SK-N-SH (cell line): ENCODE data around the gene F8. TPM values are rescaled to one million over a fixed set of nuclear protein-coding genes. Genes with fewer than 3 reads are reported as not detected.

Source experiments
- CTCF ChIA-PET: fragments of 300-600, 350-600 bp; formaldehyde crosslinking; extraction: SDS; loops from one replicate; lab custom pipeline; 2021; lab: Yijun Ruan, JAX
- POLR2A ChIA-PET: fragments of 350-600 bp; sonication (Branson Sonifier 250); formaldehyde crosslinking; extraction: SDS; loops from one replicate; lab custom pipeline; 2020; ENCODE audit warnings: antibody characterized with exemption, inconsistent platforms; lab: Yijun Ruan, JAX
- DNase-seq: peaks from one replicate; pipeline ENCODE4 v3.0.0; 2012
- H2AFZ ChIP-seq: fragments of 200-600 bp; sonication (generic); 2 replicates; pipeline ENCODE4 v1.8.1; 2016; ENCODE audit warnings: antibody characterized with exemption, mild to moderate bottlenecking, low read depth
- H3F3A ChIP-seq: fragments of 200-600 bp; sonication (generic); replicated peaks from 2 replicates; pipeline ENCODE3; 2016; ENCODE audit warnings: antibody characterized with exemption, mild to moderate bottlenecking; ENCODE audit not compliant: insufficient read depth
- H3K27ac ChIP-seq, 2 experiments: fragments of 200-500 bp in 1 of 2; fragments of 200-600 bp in 1 of 2; sonication (Bioruptor generic) in 1 of 2; sonication (generic), shearing (Covaris generic) in 1 of 2; 2 replicates each; pipeline versions ENCODE4 v1.5.1 to v1.6.1; 2014 to 2016; ENCODE audit warnings: low read depth in 2 of 2, inconsistent platforms in 1 of 2, low read length in 1 of 2, mild to moderate bottlenecking in 1 of 2, mixed read lengths in 1 of 2
- H3K27me3 ChIP-seq: fragments of 200-600 bp; sonication (generic), shearing (Covaris generic); 2 replicates; pipeline ENCODE4 v1.6.1; 2016; ENCODE audit warnings: mixed run types; ENCODE audit not compliant: insufficient read depth
- H3K36me3 ChIP-seq, 2 experiments: fragments of 200-500 bp in 1 of 2; fragments of 200-600 bp in 1 of 2; sonication (Bioruptor generic) in 1 of 2; sonication (generic) in 1 of 2; replicated peaks in 1 of 2; 2 replicates each; pipeline versions ENCODE3 to v1.5.1; 2014 to 2016; ENCODE audit warnings: low read length in 1 of 2, mild to moderate bottlenecking in 1 of 2; ENCODE audit not compliant: insufficient read depth in 2 of 2, control insufficient read depth in 1 of 2
- H3K4me1 ChIP-seq, 2 experiments: fragments of 200-500 bp in 1 of 2; fragments of 200-600 bp in 1 of 2; sonication (Bioruptor generic) in 1 of 2; sonication (generic), shearing (Covaris generic) in 1 of 2; 2 replicates each; pipeline versions ENCODE4 v1.5.1 to v1.6.1; 2014 to 2016; ENCODE audit warnings: low read depth in 1 of 2, low read length in 1 of 2, mixed run types in 1 of 2; ENCODE audit not compliant: insufficient read depth in 2 of 2, control insufficient read depth in 1 of 2
- H3K4me2 ChIP-seq: fragments of 200-600 bp; sonication (generic), shearing (Covaris generic); 2 replicates; pipeline ENCODE4 v1.6.1; 2017; ENCODE audit warnings: mixed run types
- H3K4me3 ChIP-seq, 2 experiments: fragments of 200-500 bp in 1 of 2; fragments of 200-600 bp in 1 of 2; sonication (Bioruptor generic) in 1 of 2; sonication (generic), shearing (Covaris generic) in 1 of 2; 2 replicates each; pipeline versions ENCODE4 v1.5.1 to v1.8.1; 2014 to 2016; ENCODE audit warnings: low read depth in 2 of 2, inconsistent platforms in 1 of 2, low read length in 1 of 2, mild to moderate bottlenecking in 1 of 2, mixed read lengths in 1 of 2, moderate library complexity in 1 of 2
- H3K79me2 ChIP-seq: fragments of 200-600 bp; sonication (generic); 2 replicates; pipeline ENCODE4 v1.8.1; 2017; ENCODE audit warnings: mild to moderate bottlenecking; ENCODE audit not compliant: insufficient read depth
- H3K9ac ChIP-seq: fragments of 200-600 bp; sonication (generic); 2 replicates; pipeline ENCODE4 v1.6.1; 2017; ENCODE audit warnings: mixed run types
- H3K9me2 ChIP-seq: fragments of 200-600 bp; sonication (generic); 2 replicates; pipeline ENCODE4 v1.6.1; 2017; ENCODE audit warnings: mixed run types
- H3K9me3 ChIP-seq: fragments of 200-600 bp; sonication (generic); 2 replicates; pipeline ENCODE4 v1.6.1; 2017; ENCODE audit warnings: mixed run types, mild to moderate bottlenecking, moderate library complexity
- H4K20me1 ChIP-seq: fragments of 200-600 bp; sonication (generic); 2 replicates; pipeline ENCODE4 v1.6.1; 2017; ENCODE audit warnings: mild to moderate bottlenecking, mixed run types; ENCODE audit not compliant: insufficient read depth
- ELF1 ChIP-seq: IDR thresholded peaks from 2 replicates; pipeline ENCODE4 v1.4.0; 2012
- EP300 ChIP-seq, 2 experiments: IDR thresholded peaks; 2 replicates each; pipeline versions ENCODE4 v1.4.0 to v1.6.1; 2012; ENCODE audit warnings: borderline replicate concordance in 1 of 2, low read depth in 1 of 2, low read length in 1 of 2
- FOSL2 ChIP-seq: IDR thresholded peaks from 2 replicates; pipeline ENCODE4 v1.4.0; 2012; ENCODE audit warnings: low read depth, mild to moderate bottlenecking, moderate library complexity, borderline replicate concordance
- FOXJ3 ChIP-seq: sonication (generic); formaldehyde crosslinking; IDR thresholded peaks from 2 replicates; pipeline ENCODE4 v1.5.1; 2020; ENCODE audit warnings: mild to moderate bottlenecking, missing genetic modification reagents
- FOXM1 ChIP-seq: IDR thresholded peaks from 2 replicates; pipeline ENCODE4 v1.4.0; 2012; ENCODE audit warnings: low read depth, mild to moderate bottlenecking
- GATA2 ChIP-seq: sonication (generic); formaldehyde crosslinking; IDR thresholded peaks from 2 replicates; pipeline ENCODE4 v1.5.0; 2020; ENCODE audit warnings: mild to moderate bottlenecking, missing genetic modification reagents
- JUND ChIP-seq: IDR thresholded peaks from 2 replicates; pipeline ENCODE4 v1.4.0; 2012
- MAX ChIP-seq: IDR thresholded peaks from 2 replicates; pipeline ENCODE4 v1.4.0; 2012; ENCODE audit warnings: low read depth
- MEF2A ChIP-seq: IDR thresholded peaks from 2 replicates; pipeline ENCODE4 v1.4.0; 2012; ENCODE audit warnings: low read depth, borderline replicate concordance
- POLR2AphosphoS5 ChIP-seq: IDR thresholded peaks from 2 replicates; pipeline ENCODE4 v1.6.1; 2012; ENCODE audit warnings: low read depth, low read length
- RXRA ChIP-seq: IDR thresholded peaks from 2 replicates; pipeline ENCODE4 v1.4.0; 2012; ENCODE audit warnings: low read depth, mild to moderate bottlenecking, borderline replicate concordance
- SIN3A ChIP-seq: IDR thresholded peaks from 2 replicates; pipeline ENCODE4 v1.6.1; 2012; ENCODE audit warnings: low read depth, mild to moderate bottlenecking, low read length, moderate library complexity, borderline replicate concordance
- SMC3 ChIP-seq: IDR thresholded peaks from 2 replicates; pipeline ENCODE4 v1.6.1; 2012; ENCODE audit warnings: low read depth, low read length, improper control_type of control experiment
- TEAD4 ChIP-seq: IDR thresholded peaks from 2 replicates; pipeline ENCODE4 v1.4.0; 2012; ENCODE audit warnings: mild to moderate bottlenecking, borderline replicate concordance; ENCODE audit not compliant: insufficient read depth
- USF1 ChIP-seq: IDR thresholded peaks from 2 replicates; pipeline ENCODE4 v1.4.0; 2012; ENCODE audit warnings: low read depth, borderline replicate concordance
- YY1 ChIP-seq: IDR thresholded peaks from 2 replicates; pipeline ENCODE4 v1.4.0; 2012; ENCODE audit warnings: low read depth, mild to moderate bottlenecking
- ZBTB33 ChIP-seq: IDR thresholded peaks from 2 replicates; pipeline ENCODE4 v1.4.0; 2012; ENCODE audit warnings: low read depth, borderline replicate concordance
- WGBS: methylation state at CpG from one replicate; pipeline ENCODE4 v1.1.6; 2017; ENCODE audit warnings: low lambda C conversion rate; 5-methylcytosine and 5-hydroxymethylcytosine counted together
- polyA plus RNA-seq, 3 experiments: library from polyadenylated mRNA; depleted of rRNA; stranded (reverse); fragments of >200 nt; gene quantifications; 2 replicates each; pipeline ENCODE4 v1.2.3, GENCODE V29; 2012
- TF ChIP-seq, protein P1 (sequence below): fragments of 150-350 bp; IDR thresholded peaks from 2 replicates; pipeline ENCODE4 v1.6.1; 2016; ENCODE audit warnings: mild to moderate bottlenecking, low read depth, low read length
- TF ChIP-seq, protein P2 (sequence below): IDR thresholded peaks from 2 replicates; pipeline ENCODE4 v1.6.1; 2012; ENCODE audit warnings: mild to moderate bottlenecking, low read depth, low read length, moderate library complexity
- TF ChIP-seq, protein P3 (sequence below): fragments of 200-600 bp; sonication (generic); IDR thresholded peaks from 2 replicates; pipeline ENCODE4 v1.6.1; 2017; ENCODE audit warnings: antibody characterized with exemption, mild to moderate bottlenecking, moderate library complexity

F8 gene
- polyA plus RNA-seq, 1 of the 3 experiments (the other 2 are of a cell fraction), result 2.5 TPM

DNA sequence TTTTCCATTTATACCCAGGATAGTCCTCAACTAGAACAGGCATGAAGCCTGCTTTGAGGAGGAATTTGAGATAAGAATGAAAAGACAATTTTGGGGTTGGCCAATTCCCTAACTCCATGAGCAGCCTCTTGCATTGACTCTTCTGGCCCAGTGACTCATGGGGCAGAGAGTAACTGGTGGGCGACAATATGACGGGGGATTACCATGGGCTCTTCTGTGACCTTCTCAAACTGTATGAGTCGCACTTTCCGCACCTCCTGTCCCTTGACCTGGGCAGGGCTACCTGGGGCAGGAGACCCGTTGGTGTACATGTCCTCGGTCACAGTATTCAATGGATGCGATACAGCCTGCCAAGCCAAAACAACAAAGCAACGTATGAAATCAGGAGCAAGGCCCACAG, 230.6 kb downstream of the F8 start:
- H3K9me3 ChIP-seq, result no peaks in the 10 kb centered on the region
- no peaks in the 10 kb centered on the region for H3F3A ChIP-seq
- H3K4me1 ChIP-seq, result no peaks in the 10 kb centered on the region
- ChIA-PET POLR2A (no interaction called here), CTCF (no interaction called here)
- TF ChIP-seq USF1 (no peak), MEF2A (no peak), JUND (no peak), EP300 (IDR thresholded peaks at IDR 0.05; ENCODE audit: borderline replicate concordance in 1 of 2, low read depth in 1 of 2, low read length in 1 of 2) (no peak), ELF1 (no peak), POLR2AphosphoS5 (no peak), SMC3 (no peak), FOXJ3 (CRISPR knock-in tag) (no peak), TEAD4 (no peak), GATA2 (CRISPR knock-in tag) (no peak), RXRA (no peak), FOXM1 (no peak), SIN3A (no peak), FOSL2 (no peak), ZBTB33 (no peak), YY1 (no peak), MAX (no peak)
- TF ChIP-seq, protein P1, sequence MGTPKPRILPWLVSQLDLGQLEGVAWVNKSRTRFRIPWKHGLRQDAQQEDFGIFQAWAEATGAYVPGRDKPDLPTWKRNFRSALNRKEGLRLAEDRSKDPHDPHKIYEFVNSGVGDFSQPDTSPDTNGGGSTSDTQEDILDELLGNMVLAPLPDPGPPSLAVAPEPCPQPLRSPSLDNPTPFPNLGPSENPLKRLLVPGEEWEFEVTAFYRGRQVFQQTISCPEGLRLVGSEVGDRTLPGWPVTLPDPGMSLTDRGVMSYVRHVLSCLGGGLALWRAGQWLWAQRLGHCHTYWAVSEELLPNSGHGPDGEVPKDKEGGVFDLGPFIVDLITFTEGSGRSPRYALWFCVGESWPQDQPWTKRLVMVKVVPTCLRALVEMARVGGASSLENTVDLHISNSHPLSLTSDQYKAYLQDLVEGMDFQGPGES, result no peak
- TF ChIP-seq, protein P2, sequence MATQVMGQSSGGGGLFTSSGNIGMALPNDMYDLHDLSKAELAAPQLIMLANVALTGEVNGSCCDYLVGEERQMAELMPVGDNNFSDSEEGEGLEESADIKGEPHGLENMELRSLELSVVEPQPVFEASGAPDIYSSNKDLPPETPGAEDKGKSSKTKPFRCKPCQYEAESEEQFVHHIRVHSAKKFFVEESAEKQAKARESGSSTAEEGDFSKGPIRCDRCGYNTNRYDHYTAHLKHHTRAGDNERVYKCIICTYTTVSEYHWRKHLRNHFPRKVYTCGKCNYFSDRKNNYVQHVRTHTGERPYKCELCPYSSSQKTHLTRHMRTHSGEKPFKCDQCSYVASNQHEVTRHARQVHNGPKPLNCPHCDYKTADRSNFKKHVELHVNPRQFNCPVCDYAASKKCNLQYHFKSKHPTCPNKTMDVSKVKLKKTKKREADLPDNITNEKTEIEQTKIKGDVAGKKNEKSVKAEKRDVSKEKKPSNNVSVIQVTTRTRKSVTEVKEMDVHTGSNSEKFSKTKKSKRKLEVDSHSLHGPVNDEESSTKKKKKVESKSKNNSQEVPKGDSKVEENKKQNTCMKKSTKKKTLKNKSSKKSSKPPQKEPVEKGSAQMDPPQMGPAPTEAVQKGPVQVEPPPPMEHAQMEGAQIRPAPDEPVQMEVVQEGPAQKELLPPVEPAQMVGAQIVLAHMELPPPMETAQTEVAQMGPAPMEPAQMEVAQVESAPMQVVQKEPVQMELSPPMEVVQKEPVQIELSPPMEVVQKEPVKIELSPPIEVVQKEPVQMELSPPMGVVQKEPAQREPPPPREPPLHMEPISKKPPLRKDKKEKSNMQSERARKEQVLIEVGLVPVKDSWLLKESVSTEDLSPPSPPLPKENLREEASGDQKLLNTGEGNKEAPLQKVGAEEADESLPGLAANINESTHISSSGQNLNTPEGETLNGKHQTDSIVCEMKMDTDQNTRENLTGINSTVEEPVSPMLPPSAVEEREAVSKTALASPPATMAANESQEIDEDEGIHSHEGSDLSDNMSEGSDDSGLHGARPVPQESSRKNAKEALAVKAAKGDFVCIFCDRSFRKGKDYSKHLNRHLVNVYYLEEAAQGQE, result no peak
- TF ChIP-seq, protein P3, sequence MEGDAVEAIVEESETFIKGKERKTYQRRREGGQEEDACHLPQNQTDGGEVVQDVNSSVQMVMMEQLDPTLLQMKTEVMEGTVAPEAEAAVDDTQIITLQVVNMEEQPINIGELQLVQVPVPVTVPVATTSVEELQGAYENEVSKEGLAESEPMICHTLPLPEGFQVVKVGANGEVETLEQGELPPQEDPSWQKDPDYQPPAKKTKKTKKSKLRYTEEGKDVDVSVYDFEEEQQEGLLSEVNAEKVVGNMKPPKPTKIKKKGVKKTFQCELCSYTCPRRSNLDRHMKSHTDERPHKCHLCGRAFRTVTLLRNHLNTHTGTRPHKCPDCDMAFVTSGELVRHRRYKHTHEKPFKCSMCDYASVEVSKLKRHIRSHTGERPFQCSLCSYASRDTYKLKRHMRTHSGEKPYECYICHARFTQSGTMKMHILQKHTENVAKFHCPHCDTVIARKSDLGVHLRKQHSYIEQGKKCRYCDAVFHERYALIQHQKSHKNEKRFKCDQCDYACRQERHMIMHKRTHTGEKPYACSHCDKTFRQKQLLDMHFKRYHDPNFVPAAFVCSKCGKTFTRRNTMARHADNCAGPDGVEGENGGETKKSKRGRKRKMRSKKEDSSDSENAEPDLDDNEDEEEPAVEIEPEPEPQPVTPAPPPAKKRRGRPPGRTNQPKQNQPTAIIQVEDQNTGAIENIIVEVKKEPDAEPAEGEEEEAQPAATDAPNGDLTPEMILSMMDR, result no peak
- no peak overlapping the region for H3K4me2 ChIP-seq
- no peak overlapping the region for H2AFZ ChIP-seq
- H3K9ac ChIP-seq, result no peak overlapping the region
- H3K79me2 ChIP-seq, result no peaks in the 10 kb centered on the region
- H3K36me3 ChIP-seq, result no peaks in the 10 kb centered on the region
- WGBS, result 59% methylated on average over 8 of the region's 8 CpGs
- H3K27ac ChIP-seq, result no peak overlapping the region
- no peak overlapping the region for H3K4me3 ChIP-seq
- H3K27me3 ChIP-seq, result no peaks in the 10 kb centered on the region
- no peaks in the 10 kb centered on the region for H4K20me1 ChIP-seq
- no peak for DNase-seq
- no peaks in the 10 kb centered on the region for H3K9me2 ChIP-seq
